Kidney epithelial cell (primary cell): ENCODE data around the gene HOXA6. TPM values are rescaled to one million over a fixed set of nuclear protein-coding genes. Genes with fewer than 3 reads are reported as not detected.

Source experiments
- DNase-seq: peaks from one replicate; pipeline ENCODE4 v3.0.0-alpha.2; 2010; ENCODE audit warnings: low read depth
- H3K27me3 ChIP-seq: 2 replicates; pipeline ENCODE4 v1.6.0; 2011; ENCODE audit warnings: low read length; ENCODE audit not compliant: control insufficient read depth, insufficient read depth
- H3K36me3 ChIP-seq: 2 replicates; pipeline ENCODE4 v1.5.1; 2011; ENCODE audit warnings: low read length; ENCODE audit not compliant: control insufficient read depth, insufficient read depth
- H3K4me3 ChIP-seq: 2 replicates; pipeline ENCODE4 v1.5.1; 2011; ENCODE audit warnings: low read depth, mild to moderate bottlenecking, control low read depth, low read length
- CTCF ChIP-seq: IDR thresholded peaks from 2 replicates; pipeline ENCODE4 v1.5.1; 2011; ENCODE audit warnings: mild to moderate bottlenecking, moderate library complexity, low read length, control low read depth, inconsistent platforms; ENCODE audit not compliant: insufficient read depth, poor library complexity, severe bottlenecking
- total RNA-seq: library from RNA; depleted of rRNA; stranded (reverse); fragments of >200 nt; gene quantifications from 2 replicates; pipeline ENCODE4 v1.2.3, GENCODE V29; 2015

HOXA6 gene
- total RNA-seq, 1 donor from 2014 or later: 4.8 TPM

GRCh38 chr7:27163288-27164044, 15.9 kb upstream of the HOXA6 start:
- no peak for DNase-seq
- H3K36me3 ChIP-seq: peaks cover 4% of the 10 kb centered on the region
- H3K4me3 ChIP-seq: peak overlapping the region; percentile 72
- TF ChIP-seq CTCF: no peak
- no peaks in the 10 kb centered on the region for H3K27me3 ChIP-seq

- no peak for DNase-seq
- H3K4me3 ChIP-seq: peak overlapping the region; percentile 72
Observed at GRCh38 chr7:27162561-27163287, 15.2 kb upstream of the HOXA6 start.

GRCh38 chr7:27161721-27162560, 14.4 kb upstream of the HOXA6 start:
- no peak for DNase-seq
- no peak for TF ChIP-seq CTCF

More at GRCh38 chr7:27162561-27163287, 15.2 kb upstream of the HOXA6 start:
- peaks cover 4% of the 10 kb centered on the region for H3K36me3 ChIP-seq
- no peaks in the 10 kb centered on the region for H3K27me3 ChIP-seq
- TF ChIP-seq CTCF: no peak

GRCh38 chr7:27161214-27161720, 13.7 kb upstream of the HOXA6 start:
- Histone ChIP-seq H3K27me3 (no peaks in the 10 kb centered on the region), H3K4me3 (peak overlapping the region; percentile 72), H3K36me3 (peaks cover 4% of the 10 kb centered on the region)
- no peak for DNase-seq
- no peak for TF ChIP-seq CTCF

More at GRCh38 chr7:27161721-27162560, 14.4 kb upstream of the HOXA6 start:
- Histone ChIP-seq H3K36me3 (peaks cover 4% of the 10 kb centered on the region), H3K4me3 (peak overlapping the region; percentile 72), H3K27me3 (no peaks in the 10 kb centered on the region)

DNA sequence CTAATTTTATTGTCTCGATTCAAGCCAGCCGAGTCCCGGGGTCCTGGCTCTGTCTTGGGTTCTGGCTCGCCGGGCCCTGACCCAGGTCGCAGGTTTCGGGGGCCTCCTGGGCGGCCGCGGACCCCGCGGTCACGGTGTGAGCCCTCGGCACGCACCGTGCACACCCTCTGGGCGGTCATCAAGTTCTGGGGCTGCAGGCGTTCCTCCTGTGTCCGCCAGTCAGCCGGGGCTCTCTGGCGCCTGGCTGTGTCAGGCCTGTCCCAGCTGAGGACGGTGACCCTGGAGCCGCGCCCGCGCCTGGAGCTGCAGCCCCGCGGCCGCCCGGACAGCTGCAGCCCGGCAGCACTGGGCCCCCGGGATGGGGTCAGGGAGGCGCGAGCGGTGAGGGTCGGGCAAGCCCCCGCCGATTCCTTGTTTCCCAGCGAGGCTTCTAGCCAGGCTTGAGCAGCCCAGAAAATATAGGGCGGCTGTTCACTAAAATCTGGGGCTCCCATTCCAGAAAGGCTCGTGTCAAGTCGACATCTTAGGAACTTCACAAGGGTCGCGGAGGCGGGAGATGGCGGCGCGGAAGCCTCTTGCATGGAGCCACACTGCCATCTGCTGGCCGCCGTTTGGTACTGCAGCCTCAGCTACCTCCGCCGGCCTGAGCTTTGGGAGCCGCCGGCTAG, 13.1 kb upstream of the HOXA6 start:
- Histone ChIP-seq H3K36me3 (peaks cover 4% of the 10 kb centered on the region), H3K4me3 (peak overlapping the region; percentile 72), H3K27me3 (no peaks in the 10 kb centered on the region)
- TF ChIP-seq CTCF: peak; percentile 94
- DNase-seq: no peak
